Smooth muscle cell (in vitro differentiated cells): ENCODE measurements around the gene NUCB1. TPM values are rescaled to one million over a fixed set of nuclear protein-coding genes. Genes with fewer than 3 reads are reported as not detected.
A peak's percentile ranks its signal among the peaks of the same experiment; 100 is the strongest.

ENCODE experiments used
- DNase-seq: peaks from one replicate; lab custom pipeline; 2025; ENCODE audit not compliant: unreplicated experiment; lab: John Stamatoyannopoulos, UW
- H2AFZ ChIP-seq: fragments of 200-600 bp; sonication (generic); 2 replicates; pipeline ENCODE4 v1.6.0; 2016; ENCODE audit warnings: antibody characterized with exemption, low read depth, mild to moderate bottlenecking
- H3F3A ChIP-seq: fragments of 200-600 bp; sonication (generic); 2 replicates; pipeline ENCODE4 v1.6.0; 2017; ENCODE audit warnings: antibody characterized with exemption, low read depth
- H3K27ac ChIP-seq: fragments of 200-600 bp; sonication (generic); 2 replicates; pipeline ENCODE4 v1.5.1; 2016; ENCODE audit warnings: low read depth, mild to moderate bottlenecking
- H3K27me3 ChIP-seq: fragments of 200-600 bp; sonication (generic); 2 replicates; pipeline ENCODE4 v1.6.1; 2016; ENCODE audit warnings: low read depth, mild to moderate bottlenecking
- H3K36me3 ChIP-seq: fragments of 200-600 bp; sonication (generic); 2 replicates; pipeline ENCODE4 v1.5.1; 2016; ENCODE audit warnings: low read depth
- H3K4me1 ChIP-seq: fragments of 200-600 bp; sonication (generic); 2 replicates; pipeline ENCODE4 v1.5.1; 2016; ENCODE audit warnings: low read depth
- H3K4me2 ChIP-seq: fragments of 200-600 bp; sonication (generic); 2 replicates; pipeline ENCODE4 v1.6.0; 2016; ENCODE audit warnings: mild to moderate bottlenecking
- H3K4me3 ChIP-seq: fragments of 200-600 bp; sonication (generic); 2 replicates; pipeline ENCODE4 v1.5.1; 2016; ENCODE audit warnings: mild to moderate bottlenecking
- H3K79me2 ChIP-seq: fragments of 200-600 bp; sonication (generic); 2 replicates; pipeline ENCODE4 v1.6.0; 2016; ENCODE audit warnings: low read depth, mild to moderate bottlenecking
- H3K9ac ChIP-seq: fragments of 200-600 bp; sonication (generic); 2 replicates; pipeline ENCODE4 v1.6.0; 2016; ENCODE audit warnings: low read depth
- H3K9me3 ChIP-seq: fragments of 200-600 bp; sonication (generic); replicated peaks from 2 replicates; pipeline ENCODE4 v1.5.1; 2016; ENCODE audit warnings: low read depth
- H4K20me1 ChIP-seq: fragments of 200-600 bp; sonication (generic); 2 replicates; pipeline ENCODE4 v1.6.0; 2016; ENCODE audit warnings: low read depth
- WGBS: methylation state at CpG from one replicate; pipeline ENCODE4 v1.1.7; 2016; ENCODE audit warnings: low lambda C conversion rate; 5-methylcytosine and 5-hydroxymethylcytosine counted together
- polyA plus RNA-seq: library from polyadenylated mRNA; unstranded; fragments of >200 nt; fragmentation: Nextera tagmentation; extraction: Ambion mirVana; gene quantifications from 2 replicates; pipeline ENCODE4 v1.2.1, GENCODE V29; 2016
- total RNA-seq: library from RNA; depleted of rRNA; stranded (reverse); fragments of >200 nt; gene quantifications from 2 replicates; pipeline ENCODE4 v1.2.3, GENCODE V29; 2014
- TF ChIP-seq, protein P1 (sequence below): fragments of 200-600 bp; sonication (generic); IDR thresholded peaks from 2 replicates; pipeline ENCODE4 v1.5.1; 2017; ENCODE audit warnings: borderline replicate concordance, mild to moderate bottlenecking, antibody characterized with exemption; ENCODE audit not compliant: insufficient read depth, poor library complexity, severe bottlenecking

Gene NUCB1
- total and polyA plus RNA-seq, 2 experiments from 2014 or later, result 146 to 329 TPM

GRCh38 chr19:48872182-48872883 lies 27.8 kb upstream of the NUCB1 start, which contains the start of gene PPP1R15A:
PPP1R15A (plus strand) TSS chr19:48872421; CDS start chr19:48873234, 813 bp downstream.
- Histone ChIP-seq H3K36me3 (no peaks in the 10 kb centered on the region), H3K9me3 (no peaks in the 10 kb centered on the region), H3K27ac (peak within 1 kb of the TSS; percentile 100), H3K79me2 (peaks cover 42% of the 10 kb centered on the region), H3K4me3 (peak within 1 kb of the TSS; percentile 97), H3K27me3 (no peaks in the 10 kb centered on the region), H3F3A (peaks cover 41% of the 10 kb centered on the region), H3K4me2 (peak within 1 kb of the TSS; percentile 98), H4K20me1 (peaks cover 50% of the 10 kb centered on the region), H3K4me1 (peaks cover 19% of the 10 kb centered on the region), H2AFZ (no peak within 1 kb of the TSS), H3K9ac (peak within 1 kb of the TSS; percentile 100)
- TF ChIP-seq, protein P1, sequence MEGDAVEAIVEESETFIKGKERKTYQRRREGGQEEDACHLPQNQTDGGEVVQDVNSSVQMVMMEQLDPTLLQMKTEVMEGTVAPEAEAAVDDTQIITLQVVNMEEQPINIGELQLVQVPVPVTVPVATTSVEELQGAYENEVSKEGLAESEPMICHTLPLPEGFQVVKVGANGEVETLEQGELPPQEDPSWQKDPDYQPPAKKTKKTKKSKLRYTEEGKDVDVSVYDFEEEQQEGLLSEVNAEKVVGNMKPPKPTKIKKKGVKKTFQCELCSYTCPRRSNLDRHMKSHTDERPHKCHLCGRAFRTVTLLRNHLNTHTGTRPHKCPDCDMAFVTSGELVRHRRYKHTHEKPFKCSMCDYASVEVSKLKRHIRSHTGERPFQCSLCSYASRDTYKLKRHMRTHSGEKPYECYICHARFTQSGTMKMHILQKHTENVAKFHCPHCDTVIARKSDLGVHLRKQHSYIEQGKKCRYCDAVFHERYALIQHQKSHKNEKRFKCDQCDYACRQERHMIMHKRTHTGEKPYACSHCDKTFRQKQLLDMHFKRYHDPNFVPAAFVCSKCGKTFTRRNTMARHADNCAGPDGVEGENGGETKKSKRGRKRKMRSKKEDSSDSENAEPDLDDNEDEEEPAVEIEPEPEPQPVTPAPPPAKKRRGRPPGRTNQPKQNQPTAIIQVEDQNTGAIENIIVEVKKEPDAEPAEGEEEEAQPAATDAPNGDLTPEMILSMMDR, result no peak
- WGBS, result under 1% methylated on average over 53 of the region's 53 CpGs
- peak; percentile 97 for DNase-seq

- Histone ChIP-seq H2AFZ (no peak overlapping the region), H3K9ac (peak overlapping the region; percentile 100), H3K27me3 (no peaks in the 10 kb centered on the region), H3K36me3 (no peaks in the 10 kb centered on the region), H3K4me1 (peaks cover 13% of the 10 kb centered on the region), H3K4me3 (peak overlapping the region; percentile 97), H3K9me3 (no peaks in the 10 kb centered on the region), H3F3A (peaks cover 44% of the 10 kb centered on the region), H3K27ac (peak overlapping the region; percentile 100), H3K79me2 (peaks cover 38% of the 10 kb centered on the region), H3K4me2 (peak overlapping the region; percentile 98), H4K20me1 (peaks cover 56% of the 10 kb centered on the region)
- DNase-seq, result peak; percentile 78
- TF ChIP-seq, protein P1, result no peak
- WGBS, result 1% methylated on average over 14 of the region's 14 CpGs
These were observed 27.1 kb upstream of the NUCB1 start for GRCh38 chr19:48872884-48873475.

DNA sequence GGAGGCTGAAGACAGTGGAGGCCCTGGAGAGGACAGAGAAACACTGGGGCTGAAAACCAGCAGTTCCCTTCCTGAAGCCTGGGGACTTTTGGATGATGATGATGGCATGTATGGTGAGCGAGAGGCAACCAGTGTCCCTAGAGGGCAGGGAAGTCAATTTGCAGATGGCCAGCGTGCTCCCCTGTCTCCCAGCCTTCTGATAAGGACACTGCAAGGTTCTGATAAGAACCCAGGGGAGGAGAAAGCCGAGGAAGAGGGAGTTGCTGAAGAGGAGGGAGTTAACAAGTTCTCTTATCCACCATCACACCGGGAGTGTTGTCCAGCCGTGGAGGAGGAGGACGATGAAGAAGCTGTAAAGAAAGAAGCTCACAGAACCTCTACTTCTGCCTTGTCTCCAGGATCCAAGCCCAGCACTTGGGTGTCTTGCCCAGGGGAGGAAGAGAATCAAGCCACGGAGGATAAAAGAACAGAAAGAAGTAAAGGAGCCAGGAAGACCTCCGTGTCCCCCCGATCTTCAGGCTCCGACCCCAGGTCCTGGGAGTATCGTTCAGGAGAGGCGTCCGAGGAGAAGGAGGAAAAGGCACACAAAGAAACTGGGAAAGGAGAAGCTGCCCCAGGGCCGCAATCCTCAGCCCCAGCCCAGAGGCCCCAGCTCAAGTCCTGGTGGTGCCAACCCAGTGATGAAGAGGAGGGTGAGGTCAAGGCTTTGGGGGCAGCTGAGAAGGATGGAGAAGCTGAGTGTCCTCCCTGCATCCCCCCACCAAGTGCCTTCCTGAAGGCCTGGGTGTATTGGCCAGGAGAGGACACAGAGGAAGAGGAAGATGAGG lies 26.4 kb upstream of the NUCB1 start:
- no peak for DNase-seq
- H3F3A ChIP-seq, result peaks cover 48% of the 10 kb centered on the region
- H3K27me3 ChIP-seq, result no peaks in the 10 kb centered on the region
- H3K9ac ChIP-seq, result peak overlapping the region; percentile 100
- peaks cover 38% of the 10 kb centered on the region for H3K79me2 ChIP-seq
- TF ChIP-seq, protein P1, result no peak
- 55% methylated on average over 14 of the region's 14 CpGs for WGBS
- peaks cover 7% of the 10 kb centered on the region for H3K4me1 ChIP-seq
- H3K4me2 ChIP-seq, result peak overlapping the region; percentile 98
- peaks cover 63% of the 10 kb centered on the region for H4K20me1 ChIP-seq
- peak overlapping the region; percentile 100 for H3K27ac ChIP-seq
- peak overlapping the region; percentile 97 for H3K4me3 ChIP-seq
- no peaks in the 10 kb centered on the region for H3K9me3 ChIP-seq
- no peak overlapping the region for H2AFZ ChIP-seq
- H3K36me3 ChIP-seq, result no peaks in the 10 kb centered on the region
